ENCODE measurements around the gene RAB30. TPM values are rescaled to one million over a fixed set of nuclear protein-coding genes. Genes with fewer than 3 reads are reported as not detected.
"Not testable (repeated sequence)": the region's sequence is repeated elsewhere in the genome, so short reads cannot be mapped to it uniquely, and the experiment has no call there.

RAB30 gene
- total RNA-seq, 2 experiments from 2014 or later, result 76.2 to 79.2 TPM

GRCh38 chr11:82974135-82974534 is 97.6 kb downstream of the RAB30 start:
- peaks cover 6% of the 10 kb centered on the region for H3K9me3 Mint-ChIP-seq
- ATAC-seq (ENCODE audit: poor library complexity) (no peak), DNase-seq (no peak)
- Histone ChIP-seq H3K36me3 (ENCODE audit: insufficient read depth, low read length) (no peaks in the 10 kb centered on the region), H3K27me3 (ENCODE audit: control insufficient read depth in 1 of 2, insufficient read depth in 2 of 2, low read length in 2 of 2) (no peaks in the 10 kb centered on the region), H3K9me3 (ENCODE audit: control insufficient read depth in 1 of 2, insufficient read depth in 1 of 2, low read length in 2 of 2) (peaks cover 0 to 6% of the 10 kb centered on the region in 2 experiments), H3K27ac (ENCODE audit: low read depth in 1 of 2, low read length in 2 of 2) (no peak overlapping the region), H3K4me3 (ENCODE audit: low read length) (no peak overlapping the region), H3K4me1 (ENCODE audit: insufficient read depth, low read length) (peaks cover 6% of the 10 kb centered on the region)
- intact Hi-C loops (cut with DNase I, micrococcal nuclease), result loop anchor here in 1 of 2 experiments (5.0 kb wide), 1 partner anchor 183 kb away; the partner anchor contains the start of gene PCF11
- H3K36me3 Mint-ChIP-seq (ENCODE audit: low read depth), result peaks cover 6% of the 10 kb centered on the region
- no peaks in the 10 kb centered on the region for H3K27me3 Mint-ChIP-seq
- no peak overlapping the region for H3K27ac Mint-ChIP-seq
- H3K4me1 Mint-ChIP-seq (ENCODE audit: low read depth), result peaks cover 49% of the 10 kb centered on the region
- H3K4me3 Mint-ChIP-seq, result no peak overlapping the region
- ChIA-PET CTCF (no interaction called here), POLR2A (interaction anchor here (1.4 kb wide), 1 partner anchor 14 kb away, joined by 5 read pairs; no protein-coding TSS in a partner anchor)
- TF ChIP-seq CTCF (IDR thresholded peaks at IDR 0.05), result no peak

- Mint-ChIP-seq H3K9me3 (peaks cover 3% of the 10 kb centered on the region), H3K36me3 (ENCODE audit: low read depth) (no peaks in the 10 kb centered on the region), H3K4me3 (peak overlapping the region; percentile 92), H3K27ac (peak overlapping the region; percentile 90), H3K27me3 (no peaks in the 10 kb centered on the region), H3K4me1 (ENCODE audit: low read depth) (peaks cover 45% of the 10 kb centered on the region)
- Histone ChIP-seq H3K9me3 (ENCODE audit: control insufficient read depth in 1 of 2, insufficient read depth in 1 of 2, low read length in 2 of 2) (peaks cover 0 to 6% of the 10 kb centered on the region in 2 experiments), H3K27me3 (ENCODE audit: control insufficient read depth in 1 of 2, insufficient read depth in 2 of 2, low read length in 2 of 2) (no peaks in the 10 kb centered on the region), H3K27ac (ENCODE audit: low read depth in 1 of 2, low read length in 2 of 2) (no peak overlapping the region), H3K4me1 (ENCODE audit: insufficient read depth, low read length) (peaks cover 7% of the 10 kb centered on the region), H3K36me3 (ENCODE audit: insufficient read depth, low read length) (no peaks in the 10 kb centered on the region), H3K4me3 (ENCODE audit: low read length) (peak overlapping the region; percentile 49)
- ChIA-PET CTCF (no interaction called here), POLR2A (interaction anchor here (0.6 to 2.7 kb wide), 7 partner anchors 9 to 184 kb away, joined by 3 to 30 read pairs (median 5); partner anchors contain the start of genes DDIAS and PCF11)
- TF ChIP-seq CTCF (IDR thresholded peaks at IDR 0.05), result no peak
- DNase-seq (no peak), ATAC-seq (ENCODE audit: poor library complexity) (no peak)
- intact Hi-C loops (cut with DNase I, micrococcal nuclease), result loop anchor here in 1 of 2 experiments (5.0 kb wide), 1 partner anchor 185 kb away; the partner anchor contains the start of gene PCF11
Observed at GRCh38 chr11:82972103-82972502, 99.6 kb downstream of the RAB30 start.

- DNase-seq (peak in 10 of 14 experiments; percentile 16 to 61 (median 40)), ATAC-seq (ENCODE audit: poor library complexity) (peak; percentile 62)
- intact Hi-C loops (cut with DNase I, micrococcal nuclease), result loop anchor here in 1 of 2 experiments (1.0 to 5.0 kb wide), 3 partner anchors 11 to 186 kb away; partner anchors contain the start of gene PCF11
- H3K36me3 ChIP-seq (ENCODE audit: insufficient read depth, low read length); H3K27ac ChIP-seq (ENCODE audit: low read depth in 1 of 2, low read length in 2 of 2); H3K36me3 Mint-ChIP-seq (ENCODE audit: low read depth); H3K27me3 Mint-ChIP-seq; H3K9me3 ChIP-seq (ENCODE audit: control insufficient read depth in 1 of 2, insufficient read depth in 1 of 2, low read length in 2 of 2); H3K27me3 ChIP-seq (ENCODE audit: control insufficient read depth in 1 of 2, insufficient read depth in 2 of 2, low read length in 2 of 2); H3K9me3 Mint-ChIP-seq: not testable (repeated sequence)
- peak overlapping the region; percentile 49 for H3K4me3 ChIP-seq (ENCODE audit: low read length)
- H3K4me1 Mint-ChIP-seq (ENCODE audit: low read depth), result peaks cover 46% of the 10 kb centered on the region
- peaks cover 10% of the 10 kb centered on the region for H3K4me1 ChIP-seq (ENCODE audit: insufficient read depth, low read length)
- CTCF ChIA-PET, result interaction anchor here (0.8 kb wide), 1 partner anchor 11 kb away, joined by 3 read pairs; no protein-coding TSS in a partner anchor
- H3K27ac Mint-ChIP-seq, result peak overlapping the region; percentile 90
- POLR2A ChIA-PET, result interaction anchor here (0.6 to 2.7 kb wide), 10 partner anchors 9 to 317 kb away, joined by 3 to 30 read pairs (median 4); partner anchors contain the start of genes DDIAS and PCF11
- H3K4me3 Mint-ChIP-seq, result peak overlapping the region; percentile 92
Observed at GRCh38 chr11:82971519-82971946, 100.2 kb downstream of the RAB30 start.

- H3K9me3 ChIP-seq (ENCODE audit: control insufficient read depth in 1 of 2, insufficient read depth in 1 of 2, low read length in 2 of 2); H3K27me3 ChIP-seq (ENCODE audit: control insufficient read depth in 1 of 2, insufficient read depth in 2 of 2, low read length in 2 of 2); CTCF ChIA-PET; H3K27ac ChIP-seq (ENCODE audit: low read depth in 1 of 2, low read length in 2 of 2); H3K36me3 ChIP-seq (ENCODE audit: insufficient read depth, low read length); ATAC-seq (ENCODE audit: poor library complexity); H3K4me3 ChIP-seq (ENCODE audit: low read length); H3K36me3 Mint-ChIP-seq (ENCODE audit: low read depth); H3K27me3 Mint-ChIP-seq; DNase-seq; H3K9me3 Mint-ChIP-seq: not testable (repeated sequence)
- POLR2A ChIA-PET, result interaction anchor here (0.6 to 2.7 kb wide), 10 partner anchors 10 to 318 kb away, joined by 3 to 30 read pairs (median 6); partner anchors contain the start of genes DDIAS, PCF11 and RAB30
- Mint-ChIP-seq H3K4me3 (peak overlapping the region; percentile 92), H3K27ac (peak overlapping the region; percentile 90), H3K4me1 (ENCODE audit: low read depth) (peaks cover 46% of the 10 kb centered on the region)
- peaks cover 15% of the 10 kb centered on the region for H3K4me1 ChIP-seq (ENCODE audit: insufficient read depth, low read length)
- intact Hi-C loops (cut with DNase I, micrococcal nuclease), result loop anchor here in 1 of 2 experiments (1.0 to 5.0 kb wide), 3 partner anchors 10 to 187 kb away; partner anchors contain the start of gene PCF11
Observed at GRCh38 chr11:82970507-82971083, 101.1 kb downstream of the RAB30 start.
